GM23338 (cell line): ENCODE measurements around the gene RAB3IL1. TPM values are rescaled to one million over a fixed set of nuclear protein-coding genes. Genes with fewer than 3 reads are reported as not detected.
A peak's percentile ranks its signal among the peaks of the same experiment; 100 is the strongest.

Source experiments
- ATAC-seq: fragments of 200-7000 bp; cut with Tn5 transposase; 3 replicates; pipeline ENCODE4 v1.9.1; 2020
- DNase-seq: peaks from one replicate; pipeline ENCODE4 v3.0.0-alpha.2; 2015; ENCODE audit warnings: low spot score
- H2AFZ ChIP-seq: fragments of 200-600 bp; sonication (generic); 2 replicates; pipeline ENCODE4 v1.8.0; 2016; ENCODE audit warnings: antibody characterized with exemption, mild to moderate bottlenecking, moderate library complexity
- H3F3A ChIP-seq: fragments of 200-600 bp; sonication (generic); replicated peaks from 2 replicates; pipeline ENCODE4 v1.8.0; 2017; ENCODE audit warnings: antibody characterized with exemption, mixed run types, low read depth
- H3K27ac ChIP-seq: fragments of 200-600 bp; sonication (generic); 2 replicates; pipeline ENCODE4 v1.6.1; 2016; ENCODE audit warnings: low read depth
- H3K27me3 ChIP-seq: fragments of 200-600 bp; sonication (generic); 2 replicates; pipeline ENCODE4 v1.8.0; 2016; ENCODE audit warnings: mild to moderate bottlenecking, mixed run types, moderate library complexity; ENCODE audit not compliant: insufficient read depth
- H3K36me3 ChIP-seq: fragments of 200-600 bp; sonication (generic); 2 replicates; pipeline ENCODE4 v1.8.0; 2016; ENCODE audit warnings: mild to moderate bottlenecking; ENCODE audit not compliant: insufficient read depth
- H3K4me1 ChIP-seq: fragments of 200-600 bp; sonication (generic); 2 replicates; pipeline ENCODE4 v1.8.0; 2016; ENCODE audit warnings: mild to moderate bottlenecking, moderate library complexity; ENCODE audit not compliant: insufficient read depth
- H3K4me2 ChIP-seq: fragments of 200-600 bp; sonication (generic); 2 replicates; pipeline ENCODE4 v1.7.1; 2017; ENCODE audit warnings: mixed run types
- H3K4me3 ChIP-seq: fragments of 200-600 bp; sonication (generic); 2 replicates; pipeline ENCODE4 v1.6.1; 2016; ENCODE audit warnings: mixed run types
- H3K79me2 ChIP-seq: fragments of 200-600 bp; sonication (generic); replicated peaks from 2 replicates; pipeline ENCODE4 v1.8.0; 2017; ENCODE audit warnings: mild to moderate bottlenecking; ENCODE audit not compliant: insufficient read depth
- H3K9me2 ChIP-seq: fragments of 200-600 bp; sonication (generic); 2 replicates; pipeline ENCODE4 v1.8.0; 2017; ENCODE audit not compliant: insufficient read depth
- H4K20me1 ChIP-seq: fragments of 200-600 bp; sonication (generic); replicated peaks from 2 replicates; pipeline ENCODE4 v1.8.0; 2017; ENCODE audit warnings: mild to moderate bottlenecking; ENCODE audit not compliant: insufficient read depth
- H3K27ac Mint-ChIP-seq: 2 replicates; pipeline ENCODE4 v1.8.0; 2020; ENCODE audit warnings: inconsistent platforms, mild to moderate bottlenecking, moderate library complexity, mixed read lengths
- H3K27me3 Mint-ChIP-seq: 3 replicates; pipeline ENCODE4 v1.8.0; 2022; ENCODE audit warnings: low read depth, mild to moderate bottlenecking, moderate library complexity, mixed read lengths, inconsistent platforms; ENCODE audit not compliant: insufficient read depth, poor library complexity
- H3K36me3 Mint-ChIP-seq: 3 replicates; pipeline ENCODE4 v1.8.0; 2021; ENCODE audit warnings: low read depth, mild to moderate bottlenecking, inconsistent platforms, moderate library complexity, mixed read lengths
- H3K4me1 Mint-ChIP-seq: 3 replicates; pipeline ENCODE4 v1.8.0; 2020; ENCODE audit warnings: mild to moderate bottlenecking, inconsistent platforms, mixed read lengths
- H3K4me3 Mint-ChIP-seq: 3 replicates; pipeline ENCODE4 v1.8.0; 2021; ENCODE audit warnings: moderate library complexity, mild to moderate bottlenecking, inconsistent platforms, mixed read lengths
- H3K9me3 Mint-ChIP-seq: 3 replicates; pipeline ENCODE4 v1.8.0; 2020; ENCODE audit warnings: moderate library complexity, mild to moderate bottlenecking, inconsistent platforms, mixed read lengths
- CREB1 ChIP-seq: fragments of 250-450 bp; sonication (Bioruptor Pico); IDR thresholded peaks from 2 replicates; pipeline ENCODE4 v1.5.0; 2020; ENCODE audit warnings: low read depth, mild to moderate bottlenecking, moderate library complexity
- EZH2 ChIP-seq: fragments of 200-600 bp; sonication (generic); IDR thresholded peaks from one replicate; pipeline ENCODE4 v1.8.0; 2017; ENCODE audit warnings: antibody characterized with exemption, mild to moderate bottlenecking, low read depth; ENCODE audit not compliant: unreplicated experiment
- EZH2phosphoT487 ChIP-seq: fragments of 200-600 bp; sonication (generic); IDR thresholded peaks from one replicate; pipeline ENCODE4 v1.8.1; 2018; ENCODE audit warnings: antibody characterized with exemption; ENCODE audit not compliant: unreplicated experiment
- JUNB ChIP-seq: IDR thresholded peaks from one replicate; pipeline ENCODE4 v1.6.1; 2016; ENCODE audit warnings: antibody characterized with exemption; ENCODE audit not compliant: unreplicated experiment
- NANOG ChIP-seq: IDR thresholded peaks from 2 replicates; pipeline ENCODE4 v1.6.1; 2016; ENCODE audit warnings: antibody characterized with exemption, borderline replicate concordance
- POLR2AphosphoS5 ChIP-seq: IDR thresholded peaks from 2 replicates; pipeline ENCODE4 v1.6.1; 2016; ENCODE audit warnings: antibody characterized with exemption, low read depth
- STAT1 ChIP-seq: IDR thresholded peaks from one replicate; pipeline ENCODE4 v1.6.1; 2016; ENCODE audit warnings: antibody characterized with exemption; ENCODE audit not compliant: unreplicated experiment
- ZNF114 ChIP-seq: fragments of 250-450 bp; sonication (Bioruptor Pico); IDR thresholded peaks from 2 replicates; pipeline ENCODE4 v1.5.0; 2020; ENCODE audit warnings: mild to moderate bottlenecking, moderate library complexity
- ZNF331 ChIP-seq: fragments of 250-450 bp; sonication (Bioruptor Pico); IDR thresholded peaks from 2 replicates; pipeline ENCODE4 v1.5.0; 2020; ENCODE audit warnings: low read depth, mild to moderate bottlenecking, moderate library complexity
- polyA plus RNA-seq: library from polyadenylated mRNA; unstranded; fragments of >200 nt; fragmentation: Nextera tagmentation; extraction: Ambion mirVana; gene quantifications from 2 replicates; pipeline ENCODE4 v1.2.1, GENCODE V29; 2016
- total RNA-seq: library from RNA; depleted of rRNA; stranded (reverse); fragments of >200 nt; shearing (Covaris generic); gene quantifications from 2 replicates; pipeline ENCODE4 v1.2.3, GENCODE V29; 2014
- TF ChIP-seq, protein P1 (sequence below): IDR thresholded peaks from 2 replicates; pipeline ENCODE4 v1.6.1; 2016; ENCODE audit warnings: antibody characterized with exemption
- TF ChIP-seq, protein P2 (sequence below): fragments of 250-450 bp; sonication (Bioruptor Pico); IDR thresholded peaks from 2 replicates; pipeline ENCODE4 v1.5.0; 2020; ENCODE audit warnings: mild to moderate bottlenecking, moderate library complexity
- TF ChIP-seq, protein P3 (sequence below): IDR thresholded peaks from one replicate; pipeline ENCODE4 v1.6.1; 2018; ENCODE audit warnings: antibody characterized with exemption; ENCODE audit not compliant: unreplicated experiment
- TF ChIP-seq, protein P4 (sequence below), 2 experiments: fragments of 200-600 bp in 1 of 2; sonication (generic) in 1 of 2; conservative IDR thresholded peaks; 2 replicates each; pipeline versions ENCODE4 v1.5.1 to v1.6.1; 2016 to 2017; ENCODE audit warnings: antibody characterized with exemption in 2 of 2, low read depth in 2 of 2, mild to moderate bottlenecking in 2 of 2, moderate library complexity in 1 of 2

RAB3IL1 gene
- total and polyA plus RNA-seq, 2 experiments from 2014 or later = 2.7 to 3.4 TPM

DNA sequence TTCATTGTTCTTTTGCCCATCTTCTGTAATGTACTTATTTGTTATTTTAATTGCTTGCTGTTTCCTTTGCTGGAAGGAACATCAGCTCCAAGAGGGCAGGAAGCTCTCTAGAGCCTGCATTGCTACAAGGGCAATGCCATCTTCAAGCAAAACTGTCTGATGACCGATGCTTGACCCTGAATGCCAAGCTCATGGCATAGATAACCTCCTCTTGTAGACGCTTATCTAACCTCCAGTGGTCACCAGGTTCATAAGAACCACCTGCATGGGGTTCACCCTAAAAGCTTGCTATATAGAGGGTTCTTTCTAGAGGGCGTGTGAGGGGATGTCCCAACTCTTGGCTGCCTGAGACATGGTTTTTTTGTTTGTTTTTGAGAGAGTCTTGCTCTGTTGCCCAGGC, 42.5 kb downstream of the RAB3IL1 start:
- Histone ChIP-seq H4K20me1 (no peaks in the 10 kb centered on the region), H3K9me2 (no peaks in the 10 kb centered on the region), H3K4me1 (peaks cover 16% of the 10 kb centered on the region), H3K4me3 (no peak overlapping the region), H3K4me2 (peak overlapping the region; percentile 6; the same call in 1 of the 2 replicates), H3K79me2 (no peaks in the 10 kb centered on the region), H3F3A (peaks cover 9% of the 10 kb centered on the region; the same call in 1 of the 2 replicates), H3K36me3 (no peaks in the 10 kb centered on the region; the same call in 1 of the 2 replicates), H3K27ac (no peak overlapping the region), H2AFZ (no peak overlapping the region), H3K27me3 (no peaks in the 10 kb centered on the region)
- no peak overlapping the region for H3K4me3 Mint-ChIP-seq
- peaks cover 32% of the 10 kb centered on the region for H3K4me1 Mint-ChIP-seq
- TF ChIP-seq, protein P1, sequence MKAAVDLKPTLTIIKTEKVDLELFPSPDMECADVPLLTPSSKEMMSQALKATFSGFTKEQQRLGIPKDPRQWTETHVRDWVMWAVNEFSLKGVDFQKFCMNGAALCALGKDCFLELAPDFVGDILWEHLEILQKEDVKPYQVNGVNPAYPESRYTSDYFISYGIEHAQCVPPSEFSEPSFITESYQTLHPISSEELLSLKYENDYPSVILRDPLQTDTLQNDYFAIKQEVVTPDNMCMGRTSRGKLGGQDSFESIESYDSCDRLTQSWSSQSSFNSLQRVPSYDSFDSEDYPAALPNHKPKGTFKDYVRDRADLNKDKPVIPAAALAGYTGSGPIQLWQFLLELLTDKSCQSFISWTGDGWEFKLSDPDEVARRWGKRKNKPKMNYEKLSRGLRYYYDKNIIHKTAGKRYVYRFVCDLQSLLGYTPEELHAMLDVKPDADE = no peak
- TF ChIP-seq ZNF331 (CRISPR knock-in tag) (no peak), ZNF114 (CRISPR knock-in tag) (no peak), EZH2phosphoT487 (no peak), JUNB (no peak), NANOG (no peak), POLR2AphosphoS5 (no peak), STAT1 (no peak), CREB1 (CRISPR knock-in tag) (no peak), EZH2 (no peak)
- TF ChIP-seq, protein P2, sequence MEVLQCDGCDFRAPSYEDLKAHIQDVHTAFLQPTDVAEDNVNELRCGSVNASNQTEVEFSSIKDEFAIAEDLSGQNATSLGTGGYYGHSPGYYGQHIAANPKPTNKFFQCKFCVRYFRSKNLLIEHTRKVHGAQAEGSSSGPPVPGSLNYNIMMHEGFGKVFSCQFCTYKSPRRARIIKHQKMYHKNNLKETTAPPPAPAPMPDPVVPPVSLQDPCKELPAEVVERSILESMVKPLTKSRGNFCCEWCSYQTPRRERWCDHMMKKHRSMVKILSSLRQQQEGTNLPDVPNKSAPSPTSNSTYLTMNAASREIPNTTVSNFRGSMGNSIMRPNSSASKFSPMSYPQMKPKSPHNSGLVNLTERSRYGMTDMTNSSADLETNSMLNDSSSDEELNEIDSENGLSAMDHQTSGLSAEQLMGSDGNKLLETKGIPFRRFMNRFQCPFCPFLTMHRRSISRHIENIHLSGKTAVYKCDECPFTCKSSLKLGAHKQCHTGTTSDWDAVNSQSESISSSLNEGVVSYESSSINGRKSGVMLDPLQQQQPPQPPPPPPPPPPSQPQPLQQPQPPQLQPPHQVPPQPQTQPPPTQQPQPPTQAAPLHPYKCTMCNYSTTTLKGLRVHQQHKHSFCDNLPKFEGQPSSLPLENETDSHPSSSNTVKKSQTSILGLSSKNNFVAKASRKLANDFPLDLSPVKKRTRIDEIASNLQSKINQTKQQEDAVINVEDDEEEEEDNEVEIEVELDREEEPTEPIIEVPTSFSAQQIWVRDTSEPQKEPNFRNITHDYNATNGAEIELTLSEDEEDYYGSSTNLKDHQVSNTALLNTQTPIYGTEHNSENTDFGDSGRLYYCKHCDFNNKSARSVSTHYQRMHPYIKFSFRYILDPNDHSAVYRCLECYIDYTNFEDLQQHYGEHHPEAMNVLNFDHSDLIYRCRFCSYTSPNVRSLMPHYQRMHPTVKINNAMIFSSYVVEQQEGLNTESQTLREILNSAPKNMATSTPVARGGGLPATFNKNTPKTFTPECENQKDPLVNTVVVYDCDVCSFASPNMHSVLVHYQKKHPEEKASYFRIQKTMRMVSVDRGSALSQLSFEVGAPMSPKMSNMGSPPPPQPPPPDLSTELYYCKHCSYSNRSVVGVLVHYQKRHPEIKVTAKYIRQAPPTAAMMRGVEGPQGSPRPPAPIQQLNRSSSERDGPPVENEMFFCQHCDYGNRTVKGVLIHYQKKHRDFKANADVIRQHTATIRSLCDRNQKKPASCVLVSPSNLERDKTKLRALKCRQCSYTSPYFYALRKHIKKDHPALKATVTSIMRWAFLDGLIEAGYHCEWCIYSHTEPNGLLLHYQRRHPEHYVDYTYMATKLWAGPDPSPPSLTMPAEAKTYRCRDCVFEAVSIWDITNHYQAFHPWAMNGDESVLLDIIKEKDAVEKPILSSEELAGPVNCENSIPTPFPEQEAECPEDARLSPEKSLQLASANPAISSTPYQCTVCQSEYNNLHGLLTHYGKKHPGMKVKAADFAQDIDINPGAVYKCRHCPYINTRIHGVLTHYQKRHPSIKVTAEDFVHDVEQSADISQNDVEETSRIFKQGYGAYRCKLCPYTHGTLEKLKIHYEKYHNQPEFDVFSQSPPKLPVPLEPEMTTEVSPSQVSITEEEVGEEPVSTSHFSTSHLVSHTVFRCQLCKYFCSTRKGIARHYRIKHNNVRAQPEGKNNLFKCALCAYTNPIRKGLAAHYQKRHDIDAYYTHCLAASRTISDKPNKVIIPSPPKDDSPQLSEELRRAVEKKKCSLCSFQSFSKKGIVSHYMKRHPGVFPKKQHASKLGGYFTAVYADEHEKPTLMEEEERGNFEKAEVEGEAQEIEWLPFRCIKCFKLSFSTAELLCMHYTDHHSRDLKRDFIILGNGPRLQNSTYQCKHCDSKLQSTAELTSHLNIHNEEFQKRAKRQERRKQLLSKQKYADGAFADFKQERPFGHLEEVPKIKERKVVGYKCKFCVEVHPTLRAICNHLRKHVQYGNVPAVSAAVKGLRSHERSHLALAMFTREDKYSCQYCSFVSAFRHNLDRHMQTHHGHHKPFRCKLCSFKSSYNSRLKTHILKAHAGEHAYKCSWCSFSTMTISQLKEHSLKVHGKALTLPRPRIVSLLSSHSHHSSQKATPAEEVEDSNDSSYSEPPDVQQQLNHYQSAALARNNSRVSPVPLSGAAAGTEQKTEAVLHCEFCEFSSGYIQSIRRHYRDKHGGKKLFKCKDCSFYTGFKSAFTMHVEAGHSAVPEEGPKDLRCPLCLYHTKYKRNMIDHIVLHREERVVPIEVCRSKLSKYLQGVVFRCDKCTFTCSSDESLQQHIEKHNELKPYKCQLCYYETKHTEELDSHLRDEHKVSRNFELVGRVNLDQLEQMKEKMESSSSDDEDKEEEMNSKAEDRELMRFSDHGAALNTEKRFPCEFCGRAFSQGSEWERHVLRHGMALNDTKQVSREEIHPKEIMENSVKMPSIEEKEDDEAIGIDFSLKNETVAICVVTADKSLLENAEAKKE = no peak
- TF ChIP-seq, protein P3, sequence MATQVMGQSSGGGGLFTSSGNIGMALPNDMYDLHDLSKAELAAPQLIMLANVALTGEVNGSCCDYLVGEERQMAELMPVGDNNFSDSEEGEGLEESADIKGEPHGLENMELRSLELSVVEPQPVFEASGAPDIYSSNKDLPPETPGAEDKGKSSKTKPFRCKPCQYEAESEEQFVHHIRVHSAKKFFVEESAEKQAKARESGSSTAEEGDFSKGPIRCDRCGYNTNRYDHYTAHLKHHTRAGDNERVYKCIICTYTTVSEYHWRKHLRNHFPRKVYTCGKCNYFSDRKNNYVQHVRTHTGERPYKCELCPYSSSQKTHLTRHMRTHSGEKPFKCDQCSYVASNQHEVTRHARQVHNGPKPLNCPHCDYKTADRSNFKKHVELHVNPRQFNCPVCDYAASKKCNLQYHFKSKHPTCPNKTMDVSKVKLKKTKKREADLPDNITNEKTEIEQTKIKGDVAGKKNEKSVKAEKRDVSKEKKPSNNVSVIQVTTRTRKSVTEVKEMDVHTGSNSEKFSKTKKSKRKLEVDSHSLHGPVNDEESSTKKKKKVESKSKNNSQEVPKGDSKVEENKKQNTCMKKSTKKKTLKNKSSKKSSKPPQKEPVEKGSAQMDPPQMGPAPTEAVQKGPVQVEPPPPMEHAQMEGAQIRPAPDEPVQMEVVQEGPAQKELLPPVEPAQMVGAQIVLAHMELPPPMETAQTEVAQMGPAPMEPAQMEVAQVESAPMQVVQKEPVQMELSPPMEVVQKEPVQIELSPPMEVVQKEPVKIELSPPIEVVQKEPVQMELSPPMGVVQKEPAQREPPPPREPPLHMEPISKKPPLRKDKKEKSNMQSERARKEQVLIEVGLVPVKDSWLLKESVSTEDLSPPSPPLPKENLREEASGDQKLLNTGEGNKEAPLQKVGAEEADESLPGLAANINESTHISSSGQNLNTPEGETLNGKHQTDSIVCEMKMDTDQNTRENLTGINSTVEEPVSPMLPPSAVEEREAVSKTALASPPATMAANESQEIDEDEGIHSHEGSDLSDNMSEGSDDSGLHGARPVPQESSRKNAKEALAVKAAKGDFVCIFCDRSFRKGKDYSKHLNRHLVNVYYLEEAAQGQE = no peak
- TF ChIP-seq, protein P4, sequence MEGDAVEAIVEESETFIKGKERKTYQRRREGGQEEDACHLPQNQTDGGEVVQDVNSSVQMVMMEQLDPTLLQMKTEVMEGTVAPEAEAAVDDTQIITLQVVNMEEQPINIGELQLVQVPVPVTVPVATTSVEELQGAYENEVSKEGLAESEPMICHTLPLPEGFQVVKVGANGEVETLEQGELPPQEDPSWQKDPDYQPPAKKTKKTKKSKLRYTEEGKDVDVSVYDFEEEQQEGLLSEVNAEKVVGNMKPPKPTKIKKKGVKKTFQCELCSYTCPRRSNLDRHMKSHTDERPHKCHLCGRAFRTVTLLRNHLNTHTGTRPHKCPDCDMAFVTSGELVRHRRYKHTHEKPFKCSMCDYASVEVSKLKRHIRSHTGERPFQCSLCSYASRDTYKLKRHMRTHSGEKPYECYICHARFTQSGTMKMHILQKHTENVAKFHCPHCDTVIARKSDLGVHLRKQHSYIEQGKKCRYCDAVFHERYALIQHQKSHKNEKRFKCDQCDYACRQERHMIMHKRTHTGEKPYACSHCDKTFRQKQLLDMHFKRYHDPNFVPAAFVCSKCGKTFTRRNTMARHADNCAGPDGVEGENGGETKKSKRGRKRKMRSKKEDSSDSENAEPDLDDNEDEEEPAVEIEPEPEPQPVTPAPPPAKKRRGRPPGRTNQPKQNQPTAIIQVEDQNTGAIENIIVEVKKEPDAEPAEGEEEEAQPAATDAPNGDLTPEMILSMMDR (conservative IDR thresholded peaks at IDR 0.05; ENCODE audit: low read depth in 2 of 2) = no peak
- no peaks in the 10 kb centered on the region; the same call in 2 of the 3 replicates for H3K36me3 Mint-ChIP-seq
- no peak for DNase-seq
- no peak for ATAC-seq
- H3K27ac Mint-ChIP-seq = no peak overlapping the region
- peaks cover 18% of the 10 kb centered on the region for H3K27me3 Mint-ChIP-seq
- no peaks in the 10 kb centered on the region for H3K9me3 Mint-ChIP-seq
